GM12873 (cell line): ENCODE data around the gene CDRT4.

ENCODE experiments used
- CTCF ChIP-seq: IDR thresholded peaks from 2 replicates; pipeline ENCODE4 v1.5.1; 2012; ENCODE audit warnings: low read depth, mild to moderate bottlenecking, moderate library complexity, low read length, control low read depth; ENCODE audit not compliant: insufficient read depth; ENCODE audit errors: missing control alignments

Gene CDRT4

GRCh38 chr17:15456972-15457722, 10.3 kb downstream of the CDRT4 start:
- TF ChIP-seq CTCF: no peak

- no peak for TF ChIP-seq CTCF
Measured at GRCh38 chr17:15456496-15456895, 10.9 kb downstream of the CDRT4 start.

- no peak for TF ChIP-seq CTCF
Measured at GRCh38 chr17:15454346-15454745, 13.1 kb downstream of the CDRT4 start.

- no peak for TF ChIP-seq CTCF
Measured at GRCh38 chr17:15453782-15454181, 13.6 kb downstream of the CDRT4 start.

- TF ChIP-seq CTCF: no peak
Measured at GRCh38 chr17:15453246-15453645, 14.2 kb downstream of the CDRT4 start.

- TF ChIP-seq CTCF: no peak
Measured at GRCh38 chr17:15452746-15453145, 14.7 kb downstream of the CDRT4 start.

- no peak for TF ChIP-seq CTCF
Measured at GRCh38 chr17:15451680-15452079, 15.7 kb downstream of the CDRT4 start.
